HepG2 (cell line): ENCODE measurements around the gene HSPB7. TPM values are rescaled to one million over a fixed set of nuclear protein-coding genes. Genes with fewer than 3 reads are reported as not detected.

Experiments used
- ATAC-seq: fragments of 200-7000 bp; cut with Tn5 transposase; 3 replicates; pipeline ENCODE4 v1.9.1; 2020; ENCODE audit warnings: mild to moderate bottlenecking, moderate library complexity
- BruUV-seq: library from RNA; stranded (reverse); fragments of 400-500 nt; replicated peaks from 2 replicates; lab custom pipeline; 2021; lab: Mats Ljungman, UMichigan
- CTCF ChIA-PET: fragments of 300-600 bp; formaldehyde crosslinking; extraction: SDS; loops from one replicate; lab custom pipeline; 2021; ENCODE audit warnings: low total read pairs, inconsistent platforms, low intra/inter-chr PET ratio; lab: Yijun Ruan, JAX
- POLR2A ChIA-PET: fragments of 350-600 bp; sonication (Branson Sonifier 250); formaldehyde crosslinking; loops from one replicate; lab custom pipeline; 2020; ENCODE audit warnings: antibody characterized with exemption, inconsistent platforms; lab: Yijun Ruan, JAX
- DNase-seq: peaks from one replicate; pipeline ENCODE4 v3.0.0-alpha.2; 2015; ENCODE audit warnings: low spot score
- FAIRE-seq: peaks from 3 replicates; lab custom pipeline; 2011; peaks lifted over from hg19 to GRCh38; lab: Jason Lieb, UNC
- H2AFZ ChIP-seq: one replicate; pipeline ENCODE4 v1.6.1; 2011; ENCODE audit warnings: low read length, inconsistent platforms
- H3K27ac ChIP-seq: fragments of 300-600 bp; 3 replicates; pipeline ENCODE4 v1.8.0; 2011; ENCODE audit warnings: mixed run types, mild to moderate bottlenecking, mixed read lengths, low read length, inconsistent platforms; ENCODE audit not compliant: insufficient read depth; ENCODE audit errors: extremely low read length
- H3K27me3 ChIP-seq, 2 experiments: fragments of 200-600 bp in 1 of 2; 2 replicates in 1 of 2; 3 replicates in 1 of 2; pipeline versions ENCODE4 v1.6.0 to v1.8.0; 2011; ENCODE audit warnings: low read length in 2 of 2, mild to moderate bottlenecking in 2 of 2, moderate library complexity in 2 of 2, inconsistent platforms in 1 of 2; ENCODE audit not compliant: insufficient read depth in 2 of 2, control insufficient read depth in 1 of 2
- H3K36me3 ChIP-seq, 2 experiments: fragments of 200-600 bp in 1 of 2; replicated peaks in 1 of 2; 2 replicates in 1 of 2; 3 replicates in 1 of 2; pipeline versions ENCODE4 v1.5.1 to v1.8.0; 2011; ENCODE audit warnings: low read length in 2 of 2, inconsistent platforms in 1 of 2; ENCODE audit not compliant: insufficient read depth in 2 of 2, control insufficient read depth in 1 of 2
- H3K4me1 ChIP-seq: 2 replicates; pipeline ENCODE4 v1.5.1; 2012; ENCODE audit warnings: low read length, inconsistent platforms; ENCODE audit not compliant: insufficient read depth
- H3K4me2 ChIP-seq: 2 replicates; pipeline ENCODE4 v1.6.0; 2011; ENCODE audit warnings: low read depth, low read length, inconsistent platforms
- H3K4me3 ChIP-seq, 3 experiments: fragments of 200-600 bp in 1 of 3; sonication (generic), shearing (Covaris generic) in 1 of 3; replicated peaks in 1 of 3; 2 replicates each; pipeline ENCODE4 v1.5.1; 2011 to 2016; ENCODE audit warnings: low read length in 3 of 3, inconsistent platforms in 2 of 3, low read depth in 2 of 3, mild to moderate bottlenecking in 2 of 3, control low read depth in 1 of 3, mixed read lengths in 1 of 3; ENCODE audit not compliant: insufficient read depth in 1 of 3
- H3K79me2 ChIP-seq: one replicate; pipeline ENCODE4 v1.6.1; 2011; ENCODE audit warnings: low read length, inconsistent platforms; ENCODE audit not compliant: insufficient read depth
- H3K9ac ChIP-seq: 2 replicates; pipeline ENCODE4 v1.6.0; 2011; ENCODE audit warnings: mild to moderate bottlenecking, low read depth, low read length, inconsistent platforms; ENCODE audit not compliant: insufficient read depth
- H3K9me3 ChIP-seq: 2 replicates; pipeline ENCODE4 v1.5.1; 2012; ENCODE audit warnings: mild to moderate bottlenecking, low read length
- H4K20me1 ChIP-seq: 2 replicates; pipeline ENCODE4 v1.6.0; 2011; ENCODE audit warnings: inconsistent platforms, mild to moderate bottlenecking, low read length, moderate library complexity; ENCODE audit not compliant: insufficient read depth
- ATF1 ChIP-seq: IDR thresholded peaks from 2 replicates; pipeline ENCODE4 v1.6.1; 2016; ENCODE audit warnings: mild to moderate bottlenecking, control low read depth
- CREB1 ChIP-seq, 2 experiments: fragments of 450-650 bp in 1 of 2; IDR thresholded peaks; 2 replicates each; pipeline ENCODE4 v1.6.1; 2016 to 2017; ENCODE audit warnings: control low read depth in 1 of 2, mild to moderate bottlenecking in 1 of 2, missing compliant biosample characterization in 1 of 2, missing genetic modification characterization in 1 of 2
- HNRNPUL1 ChIP-seq: fragments of 200-400 bp; formaldehyde crosslinking; IDR thresholded peaks from 2 replicates; pipeline ENCODE4 v1.6.1; 2017; ENCODE audit warnings: low read depth, mild to moderate bottlenecking, low read length, moderate library complexity
- SP1 ChIP-seq, 2 experiments: fragments of 450-650 bp in 1 of 2; sonication (generic) in 1 of 2; formaldehyde crosslinking in 1 of 2; IDR thresholded peaks; 2 replicates each; pipeline versions ENCODE4 v1.4.0 to v1.6.1; 2016 to 2020; ENCODE audit warnings: missing genetic modification reagents in 1 of 2
- TBX2 ChIP-seq: sonication (generic); formaldehyde crosslinking; IDR thresholded peaks from 2 replicates; pipeline ENCODE4 v1.5.0; 2020; ENCODE audit warnings: missing genetic modification reagents, mild to moderate bottlenecking, borderline replicate concordance
- ZNF33B ChIP-seq: sonication (generic); formaldehyde crosslinking; IDR thresholded peaks from 2 replicates; pipeline ENCODE4 v1.5.1; 2020; ENCODE audit warnings: mild to moderate bottlenecking, missing genetic modification reagents
- ZSCAN31 ChIP-seq: sonication (generic); formaldehyde crosslinking; IDR thresholded peaks from 2 replicates; pipeline ENCODE4 v1.5.0; 2020; ENCODE audit warnings: low read depth, mild to moderate bottlenecking, missing genetic modification reagents
- WGBS: methylation state at CpG from one replicate; pipeline ENCODE4 v1.1.6; 2017; ENCODE audit warnings: low lambda C conversion rate; 5-methylcytosine and 5-hydroxymethylcytosine counted together
- in situ Hi-C: cut with HindIII; loops from 2 replicates; pipeline ENCODE4 v1.10.0; 2017; ENCODE audit warnings: low pct_unique_long_range_greater_than_20kb; ENCODE audit not compliant: extremely low pct_ligation_motif_present
- intact Hi-C: fragments of 100-400 bp; cut with micrococcal nuclease; formaldehyde crosslinking; loops from one replicate; pipeline ENCODE4 v1.10.0; 2022; ENCODE audit not compliant: unreplicated experiment
- polyA plus RNA-seq, 8 experiments: library from polyadenylated mRNA; depleted of rRNA in 3 of 8; stranded (reverse) in 7 of 8; unstranded in 1 of 8; fragments of >200 nt; fragmentation: Illumina TruSeq in 4 of 8; extraction: Trizol in 4 of 8; gene quantifications; 2 replicates each; pipeline versions ENCODE4 v1.2.1 to v1.2.3, GENCODE V29; 2011 to 2016; ENCODE audit warnings: low read depth in 4 of 8, missing spikeins in 1 of 8, mixed read lengths in 1 of 8; ENCODE audit not compliant: insufficient read depth in 1 of 8
- total RNA-seq, 5 experiments: library from RNA; depleted of rRNA; stranded (reverse); fragments of >200 nt; fragmentation: Illumina TruSeq; extraction: Trizol; gene quantifications; 2 replicates each; pipeline ENCODE4 v1.2.3, GENCODE V29; 2016; ENCODE audit warnings: low read depth in 1 of 5
- TF ChIP-seq, protein P1 (sequence below): sonication (generic); formaldehyde crosslinking; IDR thresholded peaks from 2 replicates; pipeline ENCODE4 v1.8.0; 2022; ENCODE audit warnings: mild to moderate bottlenecking, missing genetic modification reagents, moderate library complexity
- TF ChIP-seq, protein P2 (sequence below): sonication (generic); formaldehyde crosslinking; IDR thresholded peaks from 2 replicates; pipeline ENCODE4 v1.5.1; 2020; ENCODE audit warnings: missing genetic modification reagents, mild to moderate bottlenecking, borderline replicate concordance

HSPB7 gene
- total and polyA plus RNA-seq, 2 of the 13 experiments (the other 11 are each of a cell fraction or from before 2014, with no cell fraction given): 0.20 TPM; not detected in 1

DNA sequence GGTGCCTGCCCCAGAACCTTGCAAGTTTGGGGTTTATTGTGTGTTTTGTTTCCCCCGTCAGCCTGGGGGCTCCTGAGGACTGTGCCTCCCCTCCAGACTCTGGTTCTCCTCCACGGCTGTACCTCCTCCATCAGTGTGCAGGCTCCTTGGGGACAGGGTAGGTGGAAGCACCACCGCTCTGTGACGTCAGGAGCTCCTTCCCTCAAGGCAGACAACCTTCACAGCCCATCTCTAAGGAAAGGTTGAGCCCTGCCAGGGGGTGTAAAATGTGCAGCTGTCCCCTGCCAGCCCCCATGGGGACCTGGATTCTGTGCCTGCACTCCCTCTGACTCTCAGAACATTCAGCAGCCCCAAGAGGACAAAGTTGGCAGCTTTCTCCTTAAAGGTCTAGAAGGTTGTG lies 465 bp upstream of the HSPB7 start:
- ATAC-seq: no peak
- POLR2A ChIA-PET: no interaction called here
- intact Hi-C loops: no loop called here
- H3K27ac ChIP-seq: no peak overlapping the region
- no peak for TF ChIP-seq ZSCAN31 (CRISPR knock-in tag)
- TF ChIP-seq, protein P1, sequence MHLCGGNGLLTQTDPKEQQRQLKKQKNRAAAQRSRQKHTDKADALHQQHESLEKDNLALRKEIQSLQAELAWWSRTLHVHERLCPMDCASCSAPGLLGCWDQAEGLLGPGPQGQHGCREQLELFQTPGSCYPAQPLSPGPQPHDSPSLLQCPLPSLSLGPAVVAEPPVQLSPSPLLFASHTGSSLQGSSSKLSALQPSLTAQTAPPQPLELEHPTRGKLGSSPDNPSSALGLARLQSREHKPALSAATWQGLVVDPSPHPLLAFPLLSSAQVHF (CRISPR knock-in tag): no peak
- TF ChIP-seq, protein P2, sequence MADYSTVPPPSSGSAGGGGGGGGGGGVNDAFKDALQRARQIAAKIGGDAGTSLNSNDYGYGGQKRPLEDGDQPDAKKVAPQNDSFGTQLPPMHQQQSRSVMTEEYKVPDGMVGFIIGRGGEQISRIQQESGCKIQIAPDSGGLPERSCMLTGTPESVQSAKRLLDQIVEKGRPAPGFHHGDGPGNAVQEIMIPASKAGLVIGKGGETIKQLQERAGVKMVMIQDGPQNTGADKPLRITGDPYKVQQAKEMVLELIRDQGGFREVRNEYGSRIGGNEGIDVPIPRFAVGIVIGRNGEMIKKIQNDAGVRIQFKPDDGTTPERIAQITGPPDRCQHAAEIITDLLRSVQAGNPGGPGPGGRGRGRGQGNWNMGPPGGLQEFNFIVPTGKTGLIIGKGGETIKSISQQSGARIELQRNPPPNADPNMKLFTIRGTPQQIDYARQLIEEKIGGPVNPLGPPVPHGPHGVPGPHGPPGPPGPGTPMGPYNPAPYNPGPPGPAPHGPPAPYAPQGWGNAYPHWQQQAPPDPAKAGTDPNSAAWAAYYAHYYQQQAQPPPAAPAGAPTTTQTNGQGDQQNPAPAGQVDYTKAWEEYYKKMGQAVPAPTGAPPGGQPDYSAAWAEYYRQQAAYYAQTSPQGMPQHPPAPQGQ (CRISPR knock-in tag): no peak
- no peak for TF ChIP-seq TBX2 (CRISPR knock-in tag)
- no peak for TF ChIP-seq ZNF33B (CRISPR knock-in tag)
- TF ChIP-seq CREB1 (IDR thresholded peaks at IDR 0.05): peak; percentile 84
- no peak for TF ChIP-seq CREB1 (CRISPR knock-in tag; IDR thresholded peaks at IDR 0.05)
- no peak for TF ChIP-seq ATF1 (CRISPR knock-in tag)
- no peak for TF ChIP-seq SP1 (IDR thresholded peaks at IDR 0.05)
- TF ChIP-seq SP1 (CRISPR knock-in tag; IDR thresholded peaks at IDR 0.05): no peak
- TF ChIP-seq HNRNPUL1: no peak
- H3K4me2 ChIP-seq: peak overlapping the region; percentile 73
- peak overlapping the region in 1 of 3 experiments; percentile 65; a peak in 1 of 6 replicates for H3K4me3 ChIP-seq
- no peaks in the 10 kb centered on the region for H3K9me3 ChIP-seq
- in situ Hi-C loops: no loop called here
- BruUV-seq: no TSS peak
- 17% methylated on average over 4 of the region's 4 CpGs for WGBS
- H3K36me3 ChIP-seq: no peaks in the 10 kb centered on the region
- DNase-seq: no peak
- CTCF ChIA-PET: no interaction called here
- no peak overlapping the region for H2AFZ ChIP-seq
- FAIRE-seq: no peak
- H3K9ac ChIP-seq: no peak overlapping the region
- H4K20me1 ChIP-seq: no peaks in the 10 kb centered on the region
- H3K27me3 ChIP-seq: peaks cover 12 to 96% of the 10 kb centered on the region in 2 experiments; a peak in 4 of 5 replicates
- peaks cover 72% of the 10 kb centered on the region for H3K4me1 ChIP-seq
- no peaks in the 10 kb centered on the region for H3K79me2 ChIP-seq
